ENCODE results near the gene TTC27.
"Not testable (repeated sequence)": the region's sequence is repeated elsewhere in the genome, so short reads cannot be mapped to it uniquely, and the experiment has no call there.

The TTC27 gene

GRCh38 chr2:32752952-32753351 lies 125.1 kb downstream of the TTC27 start:
- Histone ChIP-seq H3K4me1 (ENCODE audit: insufficient read depth, insufficient read length) (no peaks in the 10 kb centered on the region), H3K36me3 (ENCODE audit: insufficient read depth, insufficient read length, low read length) (peaks cover 4% of the 10 kb centered on the region), H3K9me3 (ENCODE audit: insufficient read depth, low read length) (peaks cover 8% of the 10 kb centered on the region), H3K9ac (ENCODE audit: insufficient read length, low read depth) (no peak overlapping the region), H3K4me3 (ENCODE audit: insufficient read length, low read depth) (no peak overlapping the region), H3K27me3 (ENCODE audit: insufficient read depth, insufficient read length) (no peaks in the 10 kb centered on the region)
- no peak for DNase-seq (ENCODE audit: low read depth, low spot score)
- TF ChIP-seq SUZ12 (IDR thresholded peaks at IDR 0.05; ENCODE audit: extremely low read depth, insufficient read depth, insufficient read length) (no peak), ZNF274 (IDR thresholded peaks at IDR 0.05; ENCODE audit: low read depth, low read length) (no peak), YY1 (IDR thresholded peaks at IDR 0.05; ENCODE audit: insufficient read depth, insufficient read length) (no peak)

- not testable (repeated sequence) for H3K9ac ChIP-seq (ENCODE audit: insufficient read length, low read depth); H3K4me3 ChIP-seq (ENCODE audit: insufficient read length, low read depth); H3K27me3 ChIP-seq (ENCODE audit: insufficient read depth, insufficient read length); H3K4me1 ChIP-seq (ENCODE audit: insufficient read depth, insufficient read length); H3K9me3 ChIP-seq (ENCODE audit: insufficient read depth, low read length); DNase-seq (ENCODE audit: low read depth, low spot score)
- peaks cover 15% of the 10 kb centered on the region for H3K36me3 ChIP-seq (ENCODE audit: insufficient read depth, insufficient read length, low read length)
Measured at GRCh38 chr2:32754676-32755075, 126.8 kb downstream of the TTC27 start.

GRCh38 chr2:32755666-32756065 lies 127.8 kb downstream of the TTC27 start:
- Histone ChIP-seq H3K4me3 (ENCODE audit: insufficient read length, low read depth) (no peak overlapping the region), H3K4me1 (ENCODE audit: insufficient read depth, insufficient read length) (no peaks in the 10 kb centered on the region), H3K36me3 (ENCODE audit: insufficient read depth, insufficient read length, low read length) (peaks cover 17% of the 10 kb centered on the region), H3K9ac (ENCODE audit: insufficient read length, low read depth) (no peak overlapping the region), H3K9me3 (ENCODE audit: insufficient read depth, low read length) (peaks cover 8% of the 10 kb centered on the region), H3K27me3 (ENCODE audit: insufficient read depth, insufficient read length) (no peaks in the 10 kb centered on the region)
- TF ChIP-seq SUZ12 (IDR thresholded peaks at IDR 0.05; ENCODE audit: extremely low read depth, insufficient read depth, insufficient read length) (no peak), ZNF274 (IDR thresholded peaks at IDR 0.05; ENCODE audit: low read depth, low read length) (no peak), YY1 (IDR thresholded peaks at IDR 0.05; ENCODE audit: insufficient read depth, insufficient read length) (no peak)
- no peak for DNase-seq (ENCODE audit: low read depth, low spot score)

GRCh38 chr2:32756074-32756727 lies 128.4 kb downstream of the TTC27 start:
- Histone ChIP-seq H3K4me3 (ENCODE audit: insufficient read length, low read depth) (no peak overlapping the region), H3K9ac (ENCODE audit: insufficient read length, low read depth) (no peak overlapping the region), H3K9me3 (ENCODE audit: insufficient read depth, low read length) (peaks cover 8% of the 10 kb centered on the region), H3K27me3 (ENCODE audit: insufficient read depth, insufficient read length) (no peaks in the 10 kb centered on the region), H3K4me1 (ENCODE audit: insufficient read depth, insufficient read length) (no peaks in the 10 kb centered on the region), H3K36me3 (ENCODE audit: insufficient read depth, insufficient read length, low read length) (peaks cover 18% of the 10 kb centered on the region)
- TF ChIP-seq SUZ12 (IDR thresholded peaks at IDR 0.05; ENCODE audit: extremely low read depth, insufficient read depth, insufficient read length) (no peak), YY1 (IDR thresholded peaks at IDR 0.05; ENCODE audit: insufficient read depth, insufficient read length) (no peak), ZNF274 (IDR thresholded peaks at IDR 0.05; ENCODE audit: low read depth, low read length) (no peak)
- DNase-seq (ENCODE audit: low read depth, low spot score) = no peak

- Histone ChIP-seq H3K9ac (ENCODE audit: insufficient read length, low read depth) (no peak overlapping the region), H3K4me3 (ENCODE audit: insufficient read length, low read depth) (no peak overlapping the region), H3K27me3 (ENCODE audit: insufficient read depth, insufficient read length) (no peaks in the 10 kb centered on the region), H3K36me3 (ENCODE audit: insufficient read depth, insufficient read length, low read length) (peaks cover 18% of the 10 kb centered on the region), H3K9me3 (ENCODE audit: insufficient read depth, low read length) (peaks cover 8% of the 10 kb centered on the region), H3K4me1 (ENCODE audit: insufficient read depth, insufficient read length) (no peaks in the 10 kb centered on the region)
- DNase-seq (ENCODE audit: low read depth, low spot score) = no peak
- no peak for TF ChIP-seq ZNF274 (IDR thresholded peaks at IDR 0.05; ENCODE audit: low read depth, low read length)
- no peak for TF ChIP-seq SUZ12 (IDR thresholded peaks at IDR 0.05; ENCODE audit: extremely low read depth, insufficient read depth, insufficient read length)
- no peak for TF ChIP-seq YY1 (IDR thresholded peaks at IDR 0.05; ENCODE audit: insufficient read depth, insufficient read length)
Measured at GRCh38 chr2:32758232-32758631, 130.4 kb downstream of the TTC27 start.

- DNase-seq (ENCODE audit: low read depth, low spot score) = no peak
- Histone ChIP-seq H3K4me3 (ENCODE audit: insufficient read length, low read depth) (no peak overlapping the region), H3K9ac (ENCODE audit: insufficient read length, low read depth) (no peak overlapping the region), H3K4me1 (ENCODE audit: insufficient read depth, insufficient read length) (no peaks in the 10 kb centered on the region), H3K9me3 (ENCODE audit: insufficient read depth, low read length) (peaks cover 5% of the 10 kb centered on the region), H3K36me3 (ENCODE audit: insufficient read depth, insufficient read length, low read length) (peaks cover 18% of the 10 kb centered on the region), H3K27me3 (ENCODE audit: insufficient read depth, insufficient read length) (no peaks in the 10 kb centered on the region)
- TF ChIP-seq SUZ12 (IDR thresholded peaks at IDR 0.05; ENCODE audit: extremely low read depth, insufficient read depth, insufficient read length) = no peak
- no peak for TF ChIP-seq YY1 (IDR thresholded peaks at IDR 0.05; ENCODE audit: insufficient read depth, insufficient read length)
Measured at GRCh38 chr2:32760628-32761027, 132.8 kb downstream of the TTC27 start.

DNA sequence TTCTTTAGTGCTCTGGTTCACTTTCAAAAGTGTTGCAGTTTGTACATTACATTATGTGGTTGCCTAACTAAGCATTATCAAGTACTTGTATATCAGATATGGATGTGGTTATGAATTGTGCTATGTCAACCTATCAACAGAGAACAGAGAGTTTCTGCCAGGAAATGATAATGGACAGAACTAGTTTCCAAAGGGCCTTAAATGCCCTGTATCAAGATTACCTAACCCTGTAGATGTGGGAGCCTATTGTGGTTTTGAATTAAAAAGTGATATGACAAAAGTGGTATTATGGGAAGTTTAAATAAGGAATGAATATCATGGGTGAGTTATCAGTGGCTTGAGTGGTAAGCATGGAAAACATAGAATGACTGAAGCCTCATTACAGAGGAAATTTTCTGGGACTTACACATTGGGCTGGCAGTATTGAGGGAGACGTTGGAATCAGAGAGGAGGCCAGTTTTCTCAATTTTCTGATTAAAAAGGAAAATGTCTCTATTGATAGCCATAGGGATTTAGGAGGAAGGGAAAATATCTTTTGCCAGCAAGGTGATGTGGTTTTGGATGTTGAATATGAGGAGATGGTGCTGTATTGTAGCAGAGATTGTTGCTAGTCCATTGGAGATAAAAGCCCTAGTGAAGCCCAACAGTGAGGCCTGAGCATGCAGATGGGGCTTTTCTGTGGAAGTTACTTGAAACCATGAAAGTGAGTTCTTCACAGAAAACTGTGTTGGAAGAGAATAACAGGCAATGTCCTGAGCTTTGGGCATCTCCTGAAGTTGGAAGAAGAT lies 140.7 kb downstream of the TTC27 start:
- Histone ChIP-seq H3K9me3 (ENCODE audit: insufficient read depth, low read length) (no peaks in the 10 kb centered on the region), H3K4me3 (ENCODE audit: insufficient read length, low read depth) (no peak overlapping the region), H3K4me1 (ENCODE audit: insufficient read depth, insufficient read length) (no peaks in the 10 kb centered on the region), H3K36me3 (ENCODE audit: insufficient read depth, insufficient read length, low read length) (peaks cover 3% of the 10 kb centered on the region), H3K9ac (ENCODE audit: insufficient read length, low read depth) (no peak overlapping the region), H3K27me3 (ENCODE audit: insufficient read depth, insufficient read length) (no peaks in the 10 kb centered on the region)
- TF ChIP-seq ZNF274 (IDR thresholded peaks at IDR 0.05; ENCODE audit: low read depth, low read length) (no peak), SUZ12 (IDR thresholded peaks at IDR 0.05; ENCODE audit: extremely low read depth, insufficient read depth, insufficient read length) (no peak), YY1 (IDR thresholded peaks at IDR 0.05; ENCODE audit: insufficient read depth, insufficient read length) (no peak)
- DNase-seq (ENCODE audit: low read depth, low spot score) = no peak

Measured in NT2/D1 (cell line).